HUES48 (cell line): ENCODE data around the gene TTC38.

Experiments
- H3K27ac ChIP-seq: one replicate; pipeline ENCODE4 v1.7.0; 2013; ENCODE audit warnings: low read depth, low read length, inconsistent platforms
- H3K27me3 ChIP-seq: 2 replicates; pipeline ENCODE4 v1.6.1; 2013; ENCODE audit warnings: mild to moderate bottlenecking, low read length; ENCODE audit not compliant: control insufficient read depth, insufficient read depth
- H3K36me3 ChIP-seq: 2 replicates; pipeline ENCODE4 v1.6.1; 2013; ENCODE audit warnings: low read length; ENCODE audit not compliant: control insufficient read depth, insufficient read depth
- H3K4me1 ChIP-seq: 2 replicates; pipeline ENCODE4 v1.6.1; 2013; ENCODE audit warnings: mild to moderate bottlenecking, low read length; ENCODE audit not compliant: control insufficient read depth, insufficient read depth
- H3K4me3 ChIP-seq: 2 replicates; pipeline ENCODE4 v1.5.1; 2013; ENCODE audit warnings: mild to moderate bottlenecking, low read depth, low read length
- H3K9ac ChIP-seq: 2 replicates; pipeline ENCODE4 v1.6.1; 2013; ENCODE audit warnings: mild to moderate bottlenecking, low read depth, low read length, moderate library complexity
- H3K9me3 ChIP-seq: 2 replicates; pipeline ENCODE4 v1.6.1; 2013; ENCODE audit warnings: low read length; ENCODE audit not compliant: control insufficient read depth, insufficient read depth

TTC38 gene

DNA sequence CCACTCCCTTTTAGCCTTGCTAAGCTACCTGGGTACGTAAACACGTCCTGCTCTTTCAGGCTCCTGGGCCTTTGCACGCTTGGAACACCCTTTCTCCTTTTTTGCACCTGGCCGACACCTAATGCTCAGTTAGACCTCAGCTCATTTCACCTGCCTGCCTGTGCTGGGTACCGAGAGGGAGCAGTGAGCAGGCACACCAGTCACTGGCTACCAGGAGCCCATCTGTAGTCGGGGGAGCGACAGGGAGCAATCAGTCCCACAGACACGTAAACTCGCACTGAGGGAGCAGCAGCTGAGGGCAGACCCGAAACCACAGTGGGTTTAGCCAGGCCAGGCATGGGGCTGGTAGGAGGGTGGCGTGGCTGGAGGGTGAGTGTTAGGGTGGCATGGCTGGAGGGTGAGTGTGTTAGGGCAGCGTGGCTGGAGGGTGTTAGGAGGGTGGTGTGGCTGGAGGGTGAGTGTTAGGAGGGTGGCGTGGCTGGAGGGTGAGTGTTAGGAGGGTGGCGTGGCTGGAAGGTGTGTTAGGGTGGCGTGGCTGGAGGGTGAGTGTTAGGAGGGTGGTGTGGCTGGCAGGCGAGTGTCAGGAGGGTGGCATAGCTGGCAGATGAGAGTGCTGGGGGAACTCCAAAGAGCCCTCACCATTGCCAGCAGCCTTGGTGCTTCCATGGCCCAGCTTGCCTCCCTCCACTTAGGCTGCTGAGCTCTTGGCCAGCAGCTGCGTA lies 22.5 kb downstream of the TTC38 start:
- Histone ChIP-seq H3K36me3 (peaks cover 4% of the 10 kb centered on the region), H3K9ac (no peak overlapping the region), H3K9me3 (no peaks in the 10 kb centered on the region), H3K27me3 (no peaks in the 10 kb centered on the region), H3K4me1 (no peaks in the 10 kb centered on the region), H3K4me3 (no peak overlapping the region), H3K27ac (no peak overlapping the region)

DNA sequence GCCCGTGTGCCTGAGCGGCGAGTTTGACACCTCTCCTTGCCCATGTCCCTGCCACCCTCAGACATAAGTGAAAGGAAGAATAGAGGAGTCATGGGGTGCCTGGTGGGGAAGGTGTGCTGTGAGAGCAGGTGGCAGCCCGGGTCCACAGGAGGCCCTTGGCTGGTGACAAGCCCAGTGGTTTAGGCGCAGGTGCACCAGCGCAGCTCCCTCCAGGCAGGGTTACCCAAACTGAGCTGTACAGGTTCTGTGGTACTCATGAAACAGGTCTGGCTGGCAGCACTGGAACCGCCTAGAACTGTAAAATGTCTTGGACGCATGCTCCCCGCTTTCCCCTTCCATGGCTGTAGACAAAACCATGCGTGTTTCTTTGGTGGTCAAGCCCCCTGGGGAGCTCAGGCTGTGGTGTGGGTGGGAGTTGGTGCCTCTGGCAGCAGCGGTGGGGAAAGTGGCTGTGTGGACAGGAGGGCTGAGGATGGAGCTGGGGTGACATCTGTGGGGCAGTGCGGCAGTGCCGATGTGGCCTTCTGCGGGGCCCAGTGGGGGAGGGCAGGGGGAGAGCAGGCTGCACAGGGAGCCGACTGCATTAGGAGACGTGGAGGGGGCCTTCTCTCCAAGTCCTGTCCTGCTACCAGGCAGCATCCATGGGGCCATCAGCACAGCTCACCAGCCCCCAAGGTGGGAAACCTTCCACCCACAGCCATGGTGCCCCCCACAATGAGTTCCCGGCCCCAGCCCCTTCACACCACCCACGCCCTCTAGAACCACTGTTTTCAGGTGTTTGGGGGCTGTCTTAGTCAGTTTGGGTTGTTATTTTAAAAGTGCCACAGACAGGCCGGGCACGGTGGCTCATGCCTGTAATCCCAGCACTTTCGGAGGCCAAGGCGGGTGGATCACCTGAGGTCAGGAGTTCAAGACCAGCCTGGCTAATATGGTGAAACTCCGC lies 23.3 kb downstream of the TTC38 start:
- Histone ChIP-seq H3K9ac (no peak overlapping the region), H3K9me3 (no peaks in the 10 kb centered on the region), H3K27me3 (no peaks in the 10 kb centered on the region), H3K4me3 (no peak overlapping the region), H3K4me1 (peaks cover 6% of the 10 kb centered on the region; the same call in 1 of the 2 replicates), H3K27ac (no peak overlapping the region), H3K36me3 (peaks cover under 1% of the 10 kb centered on the region; the same call in 1 of the 2 replicates)

DNA sequence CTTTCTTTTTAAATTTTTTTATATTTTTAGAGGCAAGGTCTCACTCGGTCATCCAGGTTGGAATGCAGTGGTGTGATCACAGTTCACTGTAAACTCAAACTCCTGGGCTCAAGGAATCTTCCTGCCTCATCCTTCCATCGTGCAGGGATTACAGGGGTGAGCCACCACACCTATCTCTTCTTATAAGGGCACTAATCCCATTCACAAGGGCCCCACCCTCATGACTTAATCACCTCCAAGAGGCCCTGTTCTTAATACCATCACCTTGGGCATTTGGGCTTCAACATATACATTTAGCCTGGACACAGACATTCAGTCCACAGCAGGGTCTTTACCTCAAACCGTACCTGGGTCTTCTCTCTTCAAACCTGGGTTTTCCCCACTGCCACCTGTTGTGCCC lies 24.4 kb downstream of the TTC38 start:
- Histone ChIP-seq H3K4me1 (peaks cover 6% of the 10 kb centered on the region; the same call in 1 of the 2 replicates), H3K36me3 (no peaks in the 10 kb centered on the region; the same call in 1 of the 2 replicates), H3K4me3 (no peak overlapping the region), H3K27ac (no peak overlapping the region), H3K9me3 (no peaks in the 10 kb centered on the region), H3K9ac (no peak overlapping the region), H3K27me3 (no peaks in the 10 kb centered on the region)

DNA sequence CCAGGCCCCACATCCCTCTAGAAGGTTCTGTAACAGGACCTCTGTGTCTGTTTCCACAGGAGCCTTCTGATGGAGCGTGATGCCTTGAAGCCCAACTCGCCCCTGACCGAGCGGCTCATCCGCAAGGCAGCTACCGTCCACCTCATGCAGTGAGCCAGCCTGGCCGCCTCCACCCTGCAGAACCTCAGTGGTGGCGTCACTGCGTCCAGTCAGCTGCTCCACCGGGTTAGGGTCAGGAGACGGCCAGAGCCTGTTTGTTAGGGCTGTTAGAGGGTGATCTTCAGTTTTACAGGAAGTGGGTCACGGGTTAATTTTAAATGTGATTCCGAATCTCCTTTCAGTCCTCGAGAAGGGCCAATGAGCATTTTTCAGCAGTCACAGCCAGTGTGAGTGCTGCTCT lies 24.9 kb downstream of the TTC38 start:
- H3K27ac ChIP-seq, result no peak overlapping the region
- H3K4me1 ChIP-seq, result peaks cover 6% of the 10 kb centered on the region; the same call in 1 of the 2 replicates
- H3K27me3 ChIP-seq, result no peaks in the 10 kb centered on the region
- no peaks in the 10 kb centered on the region; the same call in 1 of the 2 replicates for H3K36me3 ChIP-seq
- H3K9me3 ChIP-seq, result no peaks in the 10 kb centered on the region
- H3K4me3 ChIP-seq, result no peak overlapping the region
- H3K9ac ChIP-seq, result no peak overlapping the region

DNA sequence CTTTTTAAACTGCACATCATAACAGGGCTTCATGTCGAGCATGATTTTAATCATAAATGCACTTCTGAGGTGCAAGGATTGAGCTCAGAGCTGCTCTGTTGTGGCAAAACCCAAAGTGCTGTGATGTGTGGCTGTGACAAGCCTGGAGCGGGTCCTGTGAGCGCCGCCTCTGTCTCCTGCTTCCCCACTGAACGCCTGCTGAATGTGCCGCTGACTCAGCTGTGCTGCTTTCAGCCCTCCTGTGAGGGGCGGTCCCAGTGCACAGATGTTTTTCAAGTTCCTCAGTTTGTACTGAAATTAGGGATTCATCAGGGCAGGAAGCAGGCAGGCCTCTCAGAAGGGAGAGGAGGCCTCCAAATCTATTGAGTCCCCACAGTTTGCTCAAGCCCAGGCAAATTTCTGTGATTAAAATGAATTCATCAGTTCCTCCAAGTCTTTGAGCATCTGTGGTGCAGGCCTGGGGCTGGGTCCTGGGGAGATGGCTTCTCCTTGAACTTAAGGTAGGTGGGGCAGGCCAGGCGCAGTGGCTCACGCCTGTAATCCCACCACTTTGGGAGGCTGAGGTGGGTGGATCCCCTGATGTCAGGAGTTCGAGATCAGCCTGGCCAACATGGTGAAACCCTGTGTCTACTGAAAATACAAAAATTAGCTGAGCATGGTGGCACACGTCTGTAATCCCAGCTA lies 25.9 kb downstream of the TTC38 start:
- no peak overlapping the region for H3K4me3 ChIP-seq
- H3K36me3 ChIP-seq, result peaks cover 4% of the 10 kb centered on the region
- no peaks in the 10 kb centered on the region for H3K9me3 ChIP-seq
- no peak overlapping the region for H3K27ac ChIP-seq
- H3K9ac ChIP-seq, result no peak overlapping the region
- no peaks in the 10 kb centered on the region for H3K27me3 ChIP-seq
- H3K4me1 ChIP-seq, result peaks cover 6% of the 10 kb centered on the region; the same call in 1 of the 2 replicates

DNA sequence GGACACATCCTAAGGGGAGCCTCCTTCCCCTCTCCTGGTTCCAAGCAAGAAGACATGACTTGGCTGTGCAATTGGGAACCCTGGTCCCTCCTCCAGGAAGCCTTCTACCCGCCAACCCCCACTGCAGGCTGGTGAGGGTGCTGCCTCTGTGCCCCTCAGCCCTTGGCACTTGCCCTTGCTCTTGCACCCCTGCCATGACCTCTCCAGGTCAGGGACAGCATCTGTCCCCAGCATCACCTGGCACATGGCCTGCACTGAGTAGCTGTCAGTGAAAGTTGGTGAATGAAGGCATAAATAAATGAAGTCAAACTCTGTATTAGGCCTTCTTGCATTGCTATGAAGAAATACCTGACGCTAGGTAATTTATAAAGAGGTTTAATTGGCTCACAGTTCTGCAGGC lies 27.0 kb downstream of the TTC38 start:
- H3K27ac ChIP-seq, result no peak overlapping the region
- no peak overlapping the region for H3K4me3 ChIP-seq
- H3K9ac ChIP-seq, result no peak overlapping the region
- peaks cover 13% of the 10 kb centered on the region for H3K36me3 ChIP-seq
- H3K4me1 ChIP-seq, result peaks cover 6% of the 10 kb centered on the region; the same call in 1 of the 2 replicates
- H3K27me3 ChIP-seq, result no peaks in the 10 kb centered on the region
- H3K9me3 ChIP-seq, result no peaks in the 10 kb centered on the region

DNA sequence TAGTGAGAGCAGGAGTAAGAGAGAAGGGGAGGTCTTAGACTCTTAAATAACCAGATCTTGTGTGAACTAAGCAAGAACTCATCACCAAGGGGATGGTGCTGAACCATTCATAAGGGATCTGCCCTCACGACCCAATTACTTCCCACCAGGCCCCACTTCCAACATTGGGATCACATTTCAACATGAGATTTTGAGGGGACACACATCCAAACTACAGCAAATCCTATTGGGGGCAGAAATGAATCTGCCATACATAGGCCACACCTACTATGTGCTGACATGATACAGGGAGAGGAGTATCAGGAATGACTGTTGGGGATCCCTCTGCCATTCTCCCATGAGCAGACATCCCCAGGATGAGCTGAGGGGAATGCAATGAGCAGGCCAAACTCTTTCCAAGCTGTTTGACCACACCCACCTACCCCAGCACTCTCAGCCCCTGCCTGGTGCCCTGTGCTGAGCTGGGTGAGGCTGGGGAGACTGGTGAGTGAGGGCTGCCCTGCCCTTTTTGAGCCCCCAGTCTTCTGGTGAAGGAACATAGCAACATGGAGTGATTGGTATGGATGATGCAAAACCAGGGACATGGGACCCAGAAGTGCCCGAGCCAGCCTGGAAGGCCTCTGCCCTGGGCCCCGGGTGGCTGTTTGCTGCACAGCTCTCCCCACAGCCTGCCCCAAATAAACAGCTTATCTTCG lies 27.6 kb downstream of the TTC38 start:
- H3K4me3 ChIP-seq, result peak overlapping the region; percentile 91
- peak overlapping the region; percentile 86 for H3K27ac ChIP-seq
- no peaks in the 10 kb centered on the region for H3K27me3 ChIP-seq
- peaks cover 19% of the 10 kb centered on the region for H3K36me3 ChIP-seq
- H3K9ac ChIP-seq, result no peak overlapping the region
- H3K9me3 ChIP-seq, result no peaks in the 10 kb centered on the region
- H3K4me1 ChIP-seq, result peaks cover 6% of the 10 kb centered on the region; the same call in 1 of the 2 replicates

DNA sequence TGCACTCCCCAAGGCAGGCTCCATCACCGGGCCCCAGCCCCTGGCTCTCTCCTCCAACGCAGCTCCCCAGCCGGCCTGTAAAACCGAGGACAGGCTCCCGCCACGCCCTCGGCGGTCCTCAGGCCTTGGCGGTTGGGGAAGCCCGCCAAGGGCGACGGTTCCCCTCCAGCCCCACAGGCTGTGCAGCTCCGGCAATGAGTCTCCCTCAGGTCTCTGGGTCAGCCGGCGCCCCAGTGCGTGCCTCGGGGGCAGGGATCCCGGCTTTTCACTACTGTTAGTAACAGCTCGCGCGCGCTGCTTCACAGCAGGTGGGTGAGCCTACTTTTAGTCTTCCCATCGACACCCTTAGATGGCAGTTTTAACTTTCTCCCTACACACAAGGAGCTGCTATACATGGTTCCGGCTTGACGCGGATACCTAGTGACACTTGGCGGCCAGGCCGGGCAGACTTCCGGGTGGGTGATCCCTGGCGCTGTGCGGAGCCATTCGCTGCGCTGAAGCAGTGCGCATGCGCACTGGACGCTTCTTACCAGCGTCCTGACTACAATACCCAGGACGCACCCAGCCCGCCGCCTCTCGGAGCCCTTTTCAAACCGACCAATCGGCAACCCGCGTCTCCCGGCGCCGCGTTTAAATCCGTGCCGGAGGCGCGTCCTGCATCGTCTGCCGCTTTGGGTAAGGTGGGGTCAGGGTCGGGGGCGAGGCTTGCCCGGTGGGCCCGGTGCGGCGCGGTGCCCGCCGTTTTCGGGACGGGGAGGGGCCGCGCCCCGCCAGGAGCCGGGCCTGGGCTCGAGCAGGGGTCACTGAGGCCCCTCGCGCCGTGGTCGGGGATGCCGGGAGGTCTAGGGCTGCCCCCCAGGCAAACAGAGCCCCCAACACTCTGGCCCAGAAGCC lies 28.7 kb downstream of the TTC38 start, which contains the start of gene GTSE1:
Gene GTSE1 (plus strand): TSS at position 614 of the 894 bp plus-strand sequence. CDS start 531 bp downstream, outside the sequence.
- H3K4me3 ChIP-seq, result peak within 1 kb of the TSS; percentile 91
- peak within 1 kb of the TSS; percentile 55 for H3K9ac ChIP-seq
- H3K4me1 ChIP-seq, result peaks cover 6% of the 10 kb centered on the region; the same call in 1 of the 2 replicates
- no peaks in the 10 kb centered on the region for H3K27me3 ChIP-seq
- H3K36me3 ChIP-seq, result peaks cover 28% of the 10 kb centered on the region
- H3K27ac ChIP-seq, result peak within 1 kb of the TSS; percentile 86
- no peaks in the 10 kb centered on the region for H3K9me3 ChIP-seq

DNA sequence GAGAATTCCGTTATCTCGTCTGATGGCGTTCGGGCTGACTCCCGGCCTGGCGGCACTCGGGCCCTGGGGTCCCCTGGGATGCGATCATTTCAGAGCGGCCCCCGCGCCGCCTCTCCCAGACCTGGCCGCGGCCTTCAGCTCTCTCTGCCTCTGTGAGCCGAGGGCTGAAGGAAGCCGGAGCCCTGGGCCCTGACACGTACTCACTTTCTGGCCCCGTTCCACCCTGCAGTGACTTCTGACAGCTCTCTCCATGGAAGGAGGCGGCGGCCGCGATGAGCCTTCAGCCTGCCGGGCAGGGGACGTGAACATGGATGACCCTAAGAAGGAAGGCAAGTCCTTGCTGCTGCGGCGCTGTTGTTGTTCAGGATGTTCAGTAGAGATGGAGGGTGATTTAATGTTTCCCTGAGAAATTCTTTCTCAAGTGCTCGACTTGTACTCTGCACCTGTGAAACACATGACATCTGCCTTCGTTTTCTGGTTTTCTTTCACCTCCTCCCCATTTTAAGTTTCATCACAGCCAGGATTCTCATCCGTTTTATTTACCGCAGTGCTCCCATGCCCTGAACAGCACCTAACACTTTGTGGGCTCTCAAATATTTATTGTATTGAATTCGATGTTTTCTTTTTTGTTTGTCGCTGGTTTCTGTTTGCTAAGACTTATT lies 29.5 kb downstream of the TTC38 start:
- H3K4me3 ChIP-seq, result peak overlapping the region; percentile 91
- H3K27me3 ChIP-seq, result no peaks in the 10 kb centered on the region
- H3K36me3 ChIP-seq, result peaks cover 28% of the 10 kb centered on the region
- H3K27ac ChIP-seq, result peak overlapping the region; percentile 63
- H3K4me1 ChIP-seq, result peaks cover 6% of the 10 kb centered on the region; the same call in 1 of the 2 replicates
- H3K9me3 ChIP-seq, result no peaks in the 10 kb centered on the region
- peak overlapping the region; percentile 48 for H3K9ac ChIP-seq
